HCT116 (cell line): ENCODE measurements around the gene MINK1. TPM values are rescaled to one million over a fixed set of nuclear protein-coding genes. Genes with fewer than 3 reads are reported as not detected.

Experiments
- ATAC-seq: fragments of 200-7000 bp; cut with Tn5 transposase; 2 replicates; pipeline ENCODE4 v1.9.1; 2020; ENCODE audit warnings: mild to moderate bottlenecking, moderate library complexity
- BruUV-seq: library from RNA; stranded (reverse); fragments of 400-500 nt; replicated peaks from 2 replicates; lab custom pipeline; 2021; lab: Mats Ljungman, UMichigan
- CTCF ChIA-PET: fragments of 300-600 bp; sonication (Branson Sonifier 250); formaldehyde crosslinking; loops from one replicate; lab custom pipeline; 2021; ENCODE audit warnings: antibody characterized with exemption; lab: Charles Lee
- POLR2A ChIA-PET: fragments of 300-600, 350-600 bp; sonication (Branson Sonifier 250); formaldehyde crosslinking; loops from one replicate; lab custom pipeline; 2021; ENCODE audit warnings: antibody characterized with exemption; lab: Charles Lee
- RAD21 ChIA-PET, 2 experiments: fragments of 300-600 bp; sonication (Branson Sonifier 250); formaldehyde crosslinking; loops; one replicate each; lab custom pipeline; 2023; ENCODE audit warnings: low total read pairs in 2 of 2; ENCODE audit not compliant: uncharacterized antibody in 2 of 2, unreplicated experiment in 2 of 2, low non-redundant PET in 1 of 2; lab: Charles Lee
- DNase-seq: peaks from one replicate; pipeline ENCODE4 v3.0.0-alpha.2; 2010; ENCODE audit warnings: low read depth, low spot score
- H2AFZ ChIP-seq: fragments of 200-600 bp; shearing (Covaris generic), sonication (generic); 2 replicates; pipeline ENCODE4 v1.6.1; 2017; ENCODE audit warnings: low read depth, mixed run types, mixed read lengths, antibody characterized with exemption, low read length; ENCODE audit not compliant: poor library complexity, severe bottlenecking
- H3K27ac ChIP-seq: 2 replicates; pipeline ENCODE4 v1.5.1; 2012; ENCODE audit warnings: low read depth, low read length
- H3K27me3 ChIP-seq: fragments of 200-600 bp; sonication (generic); 2 replicates; pipeline ENCODE4 v1.6.1; 2016; ENCODE audit warnings: mixed run types, low read length, mixed read lengths; ENCODE audit not compliant: insufficient read depth
- H3K36me3 ChIP-seq, 2 experiments: fragments of 200-500 bp in 1 of 2; fragments of 200-600 bp in 1 of 2; sonication (Bioruptor generic) in 1 of 2; sonication (generic) in 1 of 2; 2 replicates each; pipeline versions ENCODE4 v1.5.1 to v1.6.1; 2014 to 2016; ENCODE audit warnings: low read length in 2 of 2, inconsistent platforms in 1 of 2, mixed read lengths in 1 of 2, mixed run types in 1 of 2; ENCODE audit not compliant: insufficient read depth in 2 of 2, control insufficient read depth in 1 of 2
- H3K4me1 ChIP-seq, 2 experiments: fragments of 200-600 bp in 1 of 2; sonication (generic) in 1 of 2; 2 replicates each; pipeline versions ENCODE4 v1.5.1 to v1.6.1; 2012 to 2017; ENCODE audit warnings: low read length in 2 of 2, inconsistent platforms in 1 of 2, mild to moderate bottlenecking in 1 of 2, mixed read lengths in 1 of 2, mixed run types in 1 of 2, moderate library complexity in 1 of 2; ENCODE audit not compliant: insufficient read depth in 2 of 2, control insufficient read depth in 1 of 2
- H3K4me2 ChIP-seq: fragments of 200-600 bp; sonication (generic); 2 replicates; pipeline ENCODE4 v1.6.1; 2017; ENCODE audit warnings: mixed run types, low read length, mixed read lengths
- H3K4me3 ChIP-seq, 2 experiments: fragments of 200-600 bp in 1 of 2; sonication (generic) in 1 of 2; replicated peaks in 1 of 2; 2 replicates each; pipeline ENCODE4 v1.5.1; 2011 to 2016; ENCODE audit warnings: low read length in 2 of 2, control low read depth in 1 of 2, low read depth in 1 of 2, mild to moderate bottlenecking in 1 of 2, mixed read lengths in 1 of 2, mixed run types in 1 of 2
- H3K79me2 ChIP-seq: fragments of 200-600 bp; sonication (generic); 2 replicates; pipeline ENCODE4 v1.6.1; 2017; ENCODE audit warnings: mild to moderate bottlenecking, mixed run types, low read length, moderate library complexity, mixed read lengths; ENCODE audit not compliant: insufficient read depth
- H3K9ac ChIP-seq: fragments of 200-600 bp; sonication (generic); 2 replicates; pipeline ENCODE4 v1.6.1; 2016; ENCODE audit warnings: low read length, mixed read lengths
- H3K9me2 ChIP-seq: fragments of 200-600 bp; sonication (generic), shearing (Covaris generic); 2 replicates; pipeline ENCODE4 v1.6.1; 2017; ENCODE audit warnings: mixed run types, mild to moderate bottlenecking, moderate library complexity; ENCODE audit not compliant: insufficient read depth
- H3K9me3 ChIP-seq, 2 experiments: fragments of 200-500 bp in 1 of 2; fragments of 200-600 bp in 1 of 2; sonication (Bioruptor generic) in 1 of 2; sonication (generic) in 1 of 2; 2 replicates each; pipeline ENCODE4 v1.6.1; 2014 to 2017; ENCODE audit warnings: low read length in 2 of 2, mixed read lengths in 2 of 2, inconsistent platforms in 1 of 2, low read depth in 1 of 2, mild to moderate bottlenecking in 1 of 2, mixed run types in 1 of 2, moderate library complexity in 1 of 2; ENCODE audit not compliant: control insufficient read depth in 1 of 2, insufficient read depth in 1 of 2
- H4K20me1 ChIP-seq: fragments of 200-600 bp; sonication (generic), shearing (Covaris generic); 2 replicates; pipeline ENCODE4 v1.6.1; 2017; ENCODE audit warnings: mixed run types, mild to moderate bottlenecking, moderate library complexity; ENCODE audit not compliant: insufficient read depth
- CEBPB ChIP-seq: IDR thresholded peaks from 2 replicates; pipeline ENCODE4 v1.6.1; 2012; ENCODE audit warnings: low read depth
- ELF1 ChIP-seq: IDR thresholded peaks from 2 replicates; pipeline ENCODE4 v1.6.1; 2012; ENCODE audit warnings: low read depth, borderline replicate concordance
- EZH2 ChIP-seq: fragments of 200-600 bp; sonication (generic); IDR thresholded peaks from 2 replicates; pipeline ENCODE4 v1.6.1; 2017; ENCODE audit warnings: antibody characterized with exemption, mixed run types
- EZH2phosphoT487 ChIP-seq: fragments of 200-600 bp; IDR thresholded peaks from 2 replicates; pipeline ENCODE4 v1.6.1; 2018; ENCODE audit warnings: antibody characterized with exemption, borderline replicate concordance
- FOSL1 ChIP-seq: IDR thresholded peaks from 2 replicates; pipeline ENCODE4 v1.6.1; 2012; ENCODE audit warnings: low read depth
- POLR2AphosphoS5 ChIP-seq: IDR thresholded peaks from 2 replicates; pipeline ENCODE4 v1.6.1; 2011; ENCODE audit warnings: mild to moderate bottlenecking, low read depth, low read length, moderate library complexity
- RAD21 ChIP-seq: IDR thresholded peaks from 2 replicates; pipeline ENCODE4 v1.6.1; 2012; ENCODE audit warnings: low read depth, mild to moderate bottlenecking
- SIN3A ChIP-seq: IDR thresholded peaks from 2 replicates; pipeline ENCODE4 v1.6.1; 2012; ENCODE audit warnings: low read depth
- YY1 ChIP-seq: IDR thresholded peaks from 2 replicates; pipeline ENCODE4 v1.6.1; 2011; ENCODE audit warnings: low read length, low read depth, moderate library complexity, mild to moderate bottlenecking; ENCODE audit not compliant: insufficient replicate concordance; ENCODE audit errors: extremely low read depth
- ZFX ChIP-seq: fragments of 450-650 bp; IDR thresholded peaks from 2 replicates; pipeline ENCODE4 v1.6.1; 2017
- ZNF274 ChIP-seq: fragments of 200-500 bp; sonication (Bioruptor generic); IDR thresholded peaks from 2 replicates; pipeline ENCODE4 v1.6.1; 2014; ENCODE audit warnings: mild to moderate bottlenecking, low read depth, low read length, inconsistent platforms
- intact Hi-C: fragments of 100-400 bp; cut with micrococcal nuclease; formaldehyde crosslinking; loops from 2 replicates; pipeline ENCODE4 v1.10.0; 2022
- total RNA-seq: library from RNA; stranded (reverse); gene quantifications from one replicate; pipeline ENCODE4 v1.2.1, GENCODE V29; 2021; ENCODE audit not compliant: unreplicated experiment
- TF ChIP-seq, protein P1 (sequence below): IDR thresholded peaks from 2 replicates; pipeline ENCODE4 v1.6.1; 2012
- TF ChIP-seq, protein P2 (sequence below): IDR thresholded peaks from 2 replicates; pipeline ENCODE4 v1.6.1; 2012; ENCODE audit warnings: low read depth
- TF ChIP-seq, protein P3 (sequence below): IDR thresholded peaks from 2 replicates; pipeline ENCODE4 v1.6.1; 2012
- TF ChIP-seq, protein P4 (sequence below), 3 experiments: fragments of 200-600 bp in 1 of 3; sonication (generic) in 1 of 3; IDR thresholded peaks in 2 of 3; conservative IDR thresholded peaks in 1 of 3; 2 replicates each; pipeline ENCODE4 v1.5.1; 2012 to 2017; ENCODE audit warnings: low read depth in 2 of 3, low read length in 2 of 3, antibody characterized with exemption in 1 of 3, borderline replicate concordance in 1 of 3, control low read depth in 1 of 3, mild to moderate bottlenecking in 1 of 3, mixed read lengths in 1 of 3, mixed run types in 1 of 3, moderate library complexity in 1 of 3; ENCODE audit not compliant: insufficient read depth in 1 of 3
- TF ChIP-seq, protein P5 (sequence below): IDR thresholded peaks from 2 replicates; pipeline ENCODE4 v1.6.1; 2011; ENCODE audit warnings: mild to moderate bottlenecking, low read length, moderate library complexity; ENCODE audit not compliant: insufficient replicate concordance; ENCODE audit errors: extremely low read depth

Gene MINK1
- total RNA-seq, 1 experiment from 2014 or later = 85.2 TPM

DNA sequence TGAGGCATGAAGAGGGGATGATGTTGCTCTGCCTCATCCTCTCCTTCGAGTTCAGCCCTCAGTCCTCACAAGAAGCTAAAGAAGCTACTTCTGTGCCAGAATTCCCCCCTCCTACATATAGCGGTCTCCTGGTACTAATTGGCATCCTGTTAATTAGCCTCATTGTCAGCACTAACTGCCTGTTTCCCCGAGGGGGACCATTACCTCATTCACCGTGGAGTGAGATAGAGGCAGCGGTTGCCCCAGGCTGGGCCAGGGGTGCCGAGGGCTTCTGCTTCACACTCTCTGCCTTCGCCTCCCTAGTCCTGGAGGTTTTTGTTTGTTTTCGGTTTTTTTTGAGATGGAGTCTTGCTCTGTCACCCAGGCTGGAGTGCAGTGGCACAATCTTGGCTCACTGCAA, 5.7 kb upstream of the MINK1 start:
- H3K36me3 ChIP-seq = no peaks in the 10 kb centered on the region
- DNase-seq (no peak), ATAC-seq (no peak)
- ChIA-PET POLR2A (no interaction called here), RAD21 (no interaction called here), CTCF (no interaction called here)
- TF ChIP-seq FOSL1 = no peak
- no peak for TF ChIP-seq ZNF274
- TF ChIP-seq EZH2phosphoT487 = no peak
- TF ChIP-seq, protein P1, sequence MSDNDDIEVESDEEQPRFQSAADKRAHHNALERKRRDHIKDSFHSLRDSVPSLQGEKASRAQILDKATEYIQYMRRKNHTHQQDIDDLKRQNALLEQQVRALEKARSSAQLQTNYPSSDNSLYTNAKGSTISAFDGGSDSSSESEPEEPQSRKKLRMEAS = no peak
- TF ChIP-seq, protein P2, sequence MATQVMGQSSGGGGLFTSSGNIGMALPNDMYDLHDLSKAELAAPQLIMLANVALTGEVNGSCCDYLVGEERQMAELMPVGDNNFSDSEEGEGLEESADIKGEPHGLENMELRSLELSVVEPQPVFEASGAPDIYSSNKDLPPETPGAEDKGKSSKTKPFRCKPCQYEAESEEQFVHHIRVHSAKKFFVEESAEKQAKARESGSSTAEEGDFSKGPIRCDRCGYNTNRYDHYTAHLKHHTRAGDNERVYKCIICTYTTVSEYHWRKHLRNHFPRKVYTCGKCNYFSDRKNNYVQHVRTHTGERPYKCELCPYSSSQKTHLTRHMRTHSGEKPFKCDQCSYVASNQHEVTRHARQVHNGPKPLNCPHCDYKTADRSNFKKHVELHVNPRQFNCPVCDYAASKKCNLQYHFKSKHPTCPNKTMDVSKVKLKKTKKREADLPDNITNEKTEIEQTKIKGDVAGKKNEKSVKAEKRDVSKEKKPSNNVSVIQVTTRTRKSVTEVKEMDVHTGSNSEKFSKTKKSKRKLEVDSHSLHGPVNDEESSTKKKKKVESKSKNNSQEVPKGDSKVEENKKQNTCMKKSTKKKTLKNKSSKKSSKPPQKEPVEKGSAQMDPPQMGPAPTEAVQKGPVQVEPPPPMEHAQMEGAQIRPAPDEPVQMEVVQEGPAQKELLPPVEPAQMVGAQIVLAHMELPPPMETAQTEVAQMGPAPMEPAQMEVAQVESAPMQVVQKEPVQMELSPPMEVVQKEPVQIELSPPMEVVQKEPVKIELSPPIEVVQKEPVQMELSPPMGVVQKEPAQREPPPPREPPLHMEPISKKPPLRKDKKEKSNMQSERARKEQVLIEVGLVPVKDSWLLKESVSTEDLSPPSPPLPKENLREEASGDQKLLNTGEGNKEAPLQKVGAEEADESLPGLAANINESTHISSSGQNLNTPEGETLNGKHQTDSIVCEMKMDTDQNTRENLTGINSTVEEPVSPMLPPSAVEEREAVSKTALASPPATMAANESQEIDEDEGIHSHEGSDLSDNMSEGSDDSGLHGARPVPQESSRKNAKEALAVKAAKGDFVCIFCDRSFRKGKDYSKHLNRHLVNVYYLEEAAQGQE = no peak
- TF ChIP-seq POLR2AphosphoS5 = no peak
- no peak for TF ChIP-seq ZFX
- TF ChIP-seq, protein P3, sequence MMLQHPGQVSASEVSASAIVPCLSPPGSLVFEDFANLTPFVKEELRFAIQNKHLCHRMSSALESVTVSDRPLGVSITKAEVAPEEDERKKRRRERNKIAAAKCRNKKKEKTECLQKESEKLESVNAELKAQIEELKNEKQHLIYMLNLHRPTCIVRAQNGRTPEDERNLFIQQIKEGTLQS = no peak
- TF ChIP-seq CEBPB = no peak
- TF ChIP-seq EZH2 = no peak
- TF ChIP-seq YY1 = no peak
- no peak for TF ChIP-seq SIN3A
- no peak for TF ChIP-seq RAD21
- TF ChIP-seq, protein P4, sequence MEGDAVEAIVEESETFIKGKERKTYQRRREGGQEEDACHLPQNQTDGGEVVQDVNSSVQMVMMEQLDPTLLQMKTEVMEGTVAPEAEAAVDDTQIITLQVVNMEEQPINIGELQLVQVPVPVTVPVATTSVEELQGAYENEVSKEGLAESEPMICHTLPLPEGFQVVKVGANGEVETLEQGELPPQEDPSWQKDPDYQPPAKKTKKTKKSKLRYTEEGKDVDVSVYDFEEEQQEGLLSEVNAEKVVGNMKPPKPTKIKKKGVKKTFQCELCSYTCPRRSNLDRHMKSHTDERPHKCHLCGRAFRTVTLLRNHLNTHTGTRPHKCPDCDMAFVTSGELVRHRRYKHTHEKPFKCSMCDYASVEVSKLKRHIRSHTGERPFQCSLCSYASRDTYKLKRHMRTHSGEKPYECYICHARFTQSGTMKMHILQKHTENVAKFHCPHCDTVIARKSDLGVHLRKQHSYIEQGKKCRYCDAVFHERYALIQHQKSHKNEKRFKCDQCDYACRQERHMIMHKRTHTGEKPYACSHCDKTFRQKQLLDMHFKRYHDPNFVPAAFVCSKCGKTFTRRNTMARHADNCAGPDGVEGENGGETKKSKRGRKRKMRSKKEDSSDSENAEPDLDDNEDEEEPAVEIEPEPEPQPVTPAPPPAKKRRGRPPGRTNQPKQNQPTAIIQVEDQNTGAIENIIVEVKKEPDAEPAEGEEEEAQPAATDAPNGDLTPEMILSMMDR (IDR thresholded peaks at IDR 0.05 in 2 of 3, conservative IDR thresholded peaks at IDR 0.05 in 1 of 3; ENCODE audit: borderline replicate concordance in 1 of 3, insufficient read depth in 1 of 3, low read depth in 2 of 3, low read length in 2 of 3) = no peak
- TF ChIP-seq, protein P5, sequence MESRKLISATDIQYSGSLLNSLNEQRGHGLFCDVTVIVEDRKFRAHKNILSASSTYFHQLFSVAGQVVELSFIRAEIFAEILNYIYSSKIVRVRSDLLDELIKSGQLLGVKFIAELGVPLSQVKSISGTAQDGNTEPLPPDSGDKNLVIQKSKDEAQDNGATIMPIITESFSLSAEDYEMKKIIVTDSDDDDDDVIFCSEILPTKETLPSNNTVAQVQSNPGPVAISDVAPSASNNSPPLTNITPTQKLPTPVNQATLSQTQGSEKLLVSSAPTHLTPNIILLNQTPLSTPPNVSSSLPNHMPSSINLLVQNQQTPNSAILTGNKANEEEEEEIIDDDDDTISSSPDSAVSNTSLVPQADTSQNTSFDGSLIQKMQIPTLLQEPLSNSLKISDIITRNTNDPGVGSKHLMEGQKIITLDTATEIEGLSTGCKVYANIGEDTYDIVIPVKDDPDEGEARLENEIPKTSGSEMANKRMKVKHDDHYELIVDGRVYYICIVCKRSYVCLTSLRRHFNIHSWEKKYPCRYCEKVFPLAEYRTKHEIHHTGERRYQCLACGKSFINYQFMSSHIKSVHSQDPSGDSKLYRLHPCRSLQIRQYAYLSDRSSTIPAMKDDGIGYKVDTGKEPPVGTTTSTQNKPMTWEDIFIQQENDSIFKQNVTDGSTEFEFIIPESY = no peak
- TF ChIP-seq ELF1 = no peak
- H3K4me2 ChIP-seq = no peak overlapping the region
- no peaks in the 10 kb centered on the region for H3K9me2 ChIP-seq
- no peak overlapping the region for H3K4me3 ChIP-seq
- intact Hi-C loops = no loop called here
- H3K4me1 ChIP-seq = peaks cover 0 to 1% of the 10 kb centered on the region in 2 experiments; a peak in 1 of 4 replicates
- no TSS peak for BruUV-seq
- no peaks in the 10 kb centered on the region for H4K20me1 ChIP-seq
- H3K27me3 ChIP-seq = no peaks in the 10 kb centered on the region
- no peak overlapping the region for H2AFZ ChIP-seq
- H3K9ac ChIP-seq = no peak overlapping the region
- no peak overlapping the region for H3K27ac ChIP-seq
- no peaks in the 10 kb centered on the region for H3K79me2 ChIP-seq
- no peaks in the 10 kb centered on the region for H3K9me3 ChIP-seq
